Measurements from ENCODE around the gene EEF1AKMT2.
"Not testable (repeated sequence)": the region's sequence is repeated elsewhere in the genome, so short reads cannot be mapped to it uniquely, and the experiment has no call there.

EEF1AKMT2 gene

DNA sequence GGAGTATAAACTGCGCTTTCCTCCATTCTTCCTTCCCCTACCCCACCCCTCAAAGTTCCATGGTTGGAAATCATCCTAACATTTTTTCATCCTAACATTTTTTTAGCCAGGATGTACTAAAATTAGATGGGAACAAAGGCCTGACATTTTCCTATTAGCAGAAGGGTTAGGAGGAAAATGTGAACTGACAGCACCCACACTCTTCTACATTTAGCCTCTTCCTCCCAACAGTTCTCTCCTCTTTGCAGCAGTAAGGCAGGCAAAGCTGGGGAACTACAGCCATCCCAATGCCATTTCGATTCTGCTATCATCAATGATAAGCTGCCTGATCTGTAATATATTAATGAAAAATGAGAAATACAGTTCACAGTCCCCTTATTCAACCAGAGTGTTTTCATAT, 36.1 kb downstream of the EEF1AKMT2 start:
- DNase-seq (ENCODE audit: low spot score) = no peak

GRCh38 chr10:124754227-124754626, 37.5 kb downstream of the EEF1AKMT2 start:
- no peak for DNase-seq (ENCODE audit: low spot score)

DNA sequence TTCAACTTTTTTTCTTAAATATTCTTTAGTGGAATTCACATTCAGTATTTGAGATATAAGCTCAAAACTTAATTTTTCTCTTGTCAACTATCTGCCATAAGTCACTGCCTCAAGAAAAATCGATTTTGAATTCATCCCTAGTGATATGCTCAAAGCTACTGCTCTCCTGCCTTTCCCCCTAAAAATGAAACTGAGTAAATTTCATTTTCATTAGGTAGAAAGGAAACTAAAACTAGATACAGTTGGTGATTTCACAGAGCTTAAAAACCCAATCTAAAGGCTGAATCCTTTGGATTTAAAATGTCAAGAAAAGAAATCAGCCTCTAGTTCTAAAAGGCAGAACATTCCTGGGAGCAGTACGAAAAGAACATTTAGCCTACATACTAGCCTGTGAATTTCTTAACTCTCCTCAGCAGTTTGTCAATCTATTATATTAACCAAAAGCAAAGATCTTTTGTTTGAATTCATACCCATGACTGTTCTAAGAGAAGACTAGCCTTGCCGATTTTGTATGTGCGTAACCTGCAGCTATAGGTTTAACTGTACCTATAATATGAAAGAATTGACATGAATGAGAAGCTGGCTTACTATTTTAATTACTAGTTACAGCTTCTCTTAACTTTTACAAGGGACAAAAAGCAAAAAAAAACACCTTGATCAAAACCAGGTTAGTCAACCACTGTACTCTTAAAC, 42.6 kb downstream of the EEF1AKMT2 start:
- DNase-seq (ENCODE audit: low spot score) = no peak

DNA sequence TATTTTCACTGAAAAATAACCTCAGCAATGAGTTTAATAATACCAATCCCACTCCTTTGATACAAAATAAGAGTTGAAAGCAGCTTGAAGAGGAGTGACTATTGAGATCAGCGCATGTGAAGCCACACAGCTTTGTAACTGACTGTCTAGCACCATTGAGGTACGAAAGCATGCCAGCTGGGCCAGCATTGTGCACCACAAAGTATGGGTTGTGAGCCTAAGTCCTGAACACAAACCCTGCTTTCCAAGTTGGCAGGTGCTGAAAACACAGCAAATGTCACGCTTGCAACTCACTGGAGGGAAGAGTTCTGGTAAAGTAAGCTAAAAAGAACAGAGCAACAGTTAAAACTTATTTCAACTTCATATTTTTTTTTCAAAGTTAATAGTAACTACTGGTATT, 43.5 kb downstream of the EEF1AKMT2 start:
- no peak for DNase-seq (ENCODE audit: low spot score)

DNA sequence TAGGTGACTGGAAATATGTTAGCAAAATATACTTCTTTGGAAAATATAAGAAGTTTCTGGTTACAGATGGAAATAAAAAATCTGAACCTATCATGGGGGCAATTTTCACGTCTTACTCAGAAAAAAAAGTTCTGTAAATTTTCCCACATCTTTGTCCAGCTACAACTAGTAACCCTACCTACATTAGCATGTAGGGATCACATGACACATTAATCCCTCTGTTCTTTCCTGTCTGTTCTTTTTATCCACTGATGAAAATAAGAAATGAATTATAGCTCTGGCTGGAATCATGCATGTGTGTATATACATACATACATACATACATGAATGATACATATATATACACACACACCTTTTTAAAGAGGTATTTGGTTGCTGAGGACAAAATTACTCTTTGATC, 43.9 kb downstream of the EEF1AKMT2 start:
- DNase-seq (ENCODE audit: low spot score) = no peak

DNA sequence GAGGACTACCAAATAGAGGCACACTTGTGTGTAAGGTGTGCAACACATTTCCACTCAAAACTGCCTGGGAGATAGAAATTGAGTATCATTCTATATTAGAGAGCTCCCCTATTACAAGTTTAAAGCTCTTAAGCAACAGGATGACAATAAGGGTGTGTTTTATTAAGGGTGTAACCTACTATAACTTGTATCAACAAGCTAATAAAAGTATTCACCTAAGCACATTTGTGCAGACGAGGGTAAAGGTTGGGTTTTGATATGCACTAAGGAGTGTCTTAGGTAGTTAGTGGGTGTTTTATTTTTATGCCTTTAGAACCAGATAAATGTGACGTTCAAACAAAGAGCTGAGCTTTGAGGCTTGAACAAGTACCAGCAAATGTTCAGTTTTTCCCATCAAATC, 44.7 kb downstream of the EEF1AKMT2 start:
- no peak for DNase-seq (ENCODE audit: low spot score)

DNA sequence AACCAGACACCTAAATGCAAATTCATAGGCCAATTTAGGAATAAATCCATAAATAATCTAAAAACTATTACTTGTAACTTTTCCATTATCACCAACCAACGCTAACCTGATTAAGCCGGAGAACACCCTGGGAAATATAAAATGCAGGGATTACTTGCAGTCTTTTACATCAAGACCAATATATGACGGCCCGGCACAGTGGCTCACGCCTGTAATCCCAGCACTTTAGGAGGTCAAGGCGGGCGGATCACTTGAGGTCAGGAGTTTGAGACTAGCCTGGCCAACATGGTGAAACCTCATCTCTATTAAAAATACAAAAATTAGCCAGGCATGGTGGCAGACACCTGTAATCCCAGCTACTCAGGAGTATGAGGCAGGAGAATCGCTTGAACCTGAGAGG, 45.2 kb downstream of the EEF1AKMT2 start:
- DNase-seq (ENCODE audit: low spot score) = not testable (repeated sequence)

- peak; percentile 59 for DNase-seq (ENCODE audit: low spot score)
Observed at GRCh38 chr10:124745673-124746072, 46.0 kb downstream of the EEF1AKMT2 start.

GRCh38 chr10:124745252-124745651, 46.4 kb downstream of the EEF1AKMT2 start:
- DNase-seq (ENCODE audit: low spot score) = no peak

DNA sequence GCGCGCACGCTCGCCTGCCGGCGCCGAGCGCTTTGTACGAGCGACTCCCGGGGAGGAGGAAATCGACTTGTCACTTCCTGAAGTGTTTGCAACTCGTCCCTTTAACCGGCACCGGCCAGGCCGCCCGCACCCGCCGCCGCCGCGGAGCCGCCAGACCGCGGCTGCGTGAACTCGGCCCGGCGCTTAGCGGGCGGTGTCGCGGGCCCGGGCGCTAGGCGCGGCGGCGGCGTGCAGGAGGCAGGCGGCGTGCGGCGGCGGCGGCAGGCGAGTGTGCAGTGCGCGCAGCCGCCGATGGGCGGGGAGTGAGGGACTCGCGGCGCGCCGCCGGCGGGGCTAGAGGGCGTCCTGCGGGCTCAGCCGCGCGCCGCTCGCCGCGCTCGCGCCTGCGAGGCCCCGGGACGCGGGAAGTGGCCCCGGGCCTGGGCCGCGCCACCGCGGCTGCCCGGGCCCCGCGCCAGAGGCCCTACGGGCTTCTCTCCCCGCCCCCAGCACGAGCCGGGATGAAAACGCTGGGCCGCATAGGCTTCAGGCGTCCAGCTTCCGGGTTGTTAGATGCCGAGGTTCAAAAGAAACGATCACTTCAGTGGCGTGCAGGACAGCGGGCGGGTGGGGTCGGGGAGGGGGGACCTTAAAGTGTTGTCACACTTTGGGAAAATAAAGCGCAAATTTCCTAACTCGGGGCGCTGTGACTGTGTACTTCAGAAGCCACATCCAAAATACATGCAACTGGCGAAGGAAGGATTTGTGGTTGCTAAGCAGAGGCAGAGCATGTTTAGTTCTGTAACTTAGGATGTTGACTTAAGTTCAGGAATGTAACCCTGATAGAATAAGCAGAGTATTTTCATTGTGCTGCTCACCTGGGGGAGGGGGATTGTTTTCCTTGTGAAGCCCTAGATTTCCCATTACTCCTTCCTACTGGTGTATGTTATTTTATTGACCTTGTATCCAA, 47.3 kb downstream of the EEF1AKMT2 start, which contains the start of gene FAM53B:
FAM53B (minus strand) TSS at position 277 of the 949 bp plus-strand sequence. CDS start 37,665 bp downstream, outside the sequence.
- DNase-seq (ENCODE audit: low spot score) = peak; percentile 87

DNA sequence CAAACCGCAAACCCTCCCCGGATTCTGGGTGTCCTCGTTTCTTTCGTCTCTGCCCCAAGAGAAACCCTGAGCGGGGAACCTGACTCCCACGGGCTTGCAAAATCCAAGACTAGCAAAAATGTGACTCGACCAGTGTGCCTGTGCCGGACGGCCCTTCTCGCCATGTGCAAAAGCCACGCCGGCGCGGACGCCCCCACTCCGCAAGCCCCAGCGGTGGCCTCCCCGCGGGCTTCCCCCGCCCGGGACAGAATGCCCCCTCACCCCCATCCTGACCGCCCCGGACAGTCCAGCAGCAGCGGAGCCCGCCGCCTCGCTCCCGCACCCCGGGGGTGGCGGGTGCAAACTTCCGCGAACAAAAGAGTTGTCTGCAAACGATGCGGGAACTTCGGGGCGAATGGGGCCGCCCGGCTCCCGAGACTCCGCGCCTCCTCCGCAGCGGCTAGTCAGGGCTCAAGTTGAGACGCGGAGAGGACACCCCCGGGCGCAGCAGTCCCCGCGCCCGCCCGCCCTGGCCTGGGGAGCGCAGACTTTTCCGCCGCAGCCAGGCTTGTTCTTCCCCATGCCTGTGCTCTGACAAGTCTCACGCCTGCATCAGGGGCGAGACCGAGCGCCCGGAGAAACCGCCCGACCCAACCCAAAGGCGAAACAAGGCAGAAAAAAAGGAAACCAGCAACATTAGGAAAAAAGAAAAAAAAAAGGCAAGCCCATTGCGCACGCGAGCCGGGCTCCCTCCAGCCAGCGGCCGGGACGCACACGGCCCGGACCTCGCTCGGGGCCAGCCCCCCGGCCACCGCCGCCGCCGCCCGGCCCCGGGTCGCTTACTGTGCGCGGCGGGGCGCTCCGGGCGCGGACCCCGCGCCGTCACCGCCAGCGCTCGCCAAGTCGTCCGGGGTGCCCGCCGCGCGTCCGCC, 48.2 kb downstream of the EEF1AKMT2 start:
- DNase-seq (ENCODE audit: low spot score) = peak; percentile 48

GRCh38 chr10:124742413-124743190, 49.1 kb downstream of the EEF1AKMT2 start:
- no peak for DNase-seq (ENCODE audit: low spot score)

DNA sequence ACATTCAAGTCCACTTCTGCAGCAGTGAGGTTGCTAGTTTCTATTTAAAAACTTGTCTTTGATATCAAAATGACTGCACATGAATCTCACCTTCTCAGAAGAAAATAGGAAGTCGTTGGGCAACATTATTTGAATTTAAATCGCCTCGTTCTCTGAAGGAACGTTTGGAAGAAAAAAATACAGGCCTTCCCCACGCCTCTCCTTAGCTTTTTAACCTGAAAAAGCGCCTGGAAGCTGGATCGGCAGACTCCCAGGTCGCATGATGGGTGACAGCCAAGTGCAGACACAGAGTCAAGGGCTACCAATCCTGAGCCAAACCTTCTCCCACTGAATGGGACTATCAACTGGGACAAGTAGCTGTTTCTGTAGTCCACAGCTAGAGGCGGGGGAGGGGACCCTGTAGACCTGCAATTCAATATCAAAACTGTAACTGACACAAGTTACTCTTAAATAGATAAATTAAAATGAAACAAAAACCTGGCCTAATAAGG, 49.7 kb downstream of the EEF1AKMT2 start:
- DNase-seq (ENCODE audit: low spot score) = no peak

- peak; percentile 80 for DNase-seq (ENCODE audit: low spot score)
Observed at GRCh38 chr10:124741281-124741921, 50.3 kb downstream of the EEF1AKMT2 start.

GRCh38 chr10:124740369-124741280, 51.1 kb downstream of the EEF1AKMT2 start:
- DNase-seq (ENCODE audit: low spot score) = peak; percentile 71

DNA sequence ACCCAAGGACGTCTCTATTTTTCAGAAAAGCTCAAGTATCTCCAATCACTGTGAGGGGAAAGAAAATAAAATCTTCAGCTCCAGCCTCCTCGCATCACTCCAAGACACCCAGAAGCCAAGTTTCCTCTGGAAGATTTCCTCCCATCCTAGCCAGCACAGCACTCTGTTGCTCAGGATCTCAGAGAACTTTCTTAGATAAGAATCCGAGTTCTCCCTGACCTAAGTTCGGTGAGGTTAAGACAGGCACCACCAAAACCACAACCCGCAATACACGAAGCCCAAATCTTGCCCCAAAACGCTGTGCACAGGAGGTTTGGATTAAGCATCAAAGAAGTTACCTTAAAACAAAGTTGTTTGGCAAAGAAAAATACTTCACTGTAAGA, 51.7 kb downstream of the EEF1AKMT2 start:
- DNase-seq (ENCODE audit: low spot score) = no peak

GRCh38 chr10:124739119-124739921, 52.4 kb downstream of the EEF1AKMT2 start:
- no peak for DNase-seq (ENCODE audit: low spot score)

GRCh38 chr10:124738441-124738840, 53.2 kb downstream of the EEF1AKMT2 start:
- no peak for DNase-seq (ENCODE audit: low spot score)

DNA sequence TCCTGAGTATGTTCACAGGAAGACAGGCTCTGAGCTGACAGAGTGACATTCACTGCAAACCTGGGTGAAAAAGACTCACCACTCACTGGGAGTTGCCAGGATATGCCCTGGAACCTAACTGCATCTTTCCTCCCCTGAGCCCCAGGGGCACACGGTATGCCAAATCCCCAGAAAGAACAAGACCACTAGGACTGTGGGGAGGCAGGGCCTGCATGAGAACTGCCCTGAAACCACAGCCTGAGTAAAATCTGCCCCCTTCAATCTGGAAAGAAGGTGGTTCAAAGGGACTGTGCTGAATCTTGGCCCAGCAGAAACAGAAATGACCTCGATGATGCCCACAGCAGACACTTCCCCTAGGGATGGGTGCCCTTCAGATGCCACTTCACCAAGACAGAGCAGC, 54.0 kb downstream of the EEF1AKMT2 start:
- DNase-seq (ENCODE audit: low spot score) = no peak
